K562 (cell line): ENCODE measurements around the gene SERPINE1. TPM values are rescaled to one million over a fixed set of nuclear protein-coding genes. Genes with fewer than 3 reads are reported as not detected.
A peak's percentile ranks its signal among the peaks of the same experiment; 100 is the strongest.

Experiments
- ZNF165 ChIP-seq: fragments of 250-450 bp; sonication (Bioruptor Pico); IDR thresholded peaks from 2 replicates; pipeline ENCODE4 v1.4.0; 2020; ENCODE audit warnings: borderline replicate concordance
- polyA plus RNA-seq, 8 experiments: library from polyadenylated mRNA; depleted of rRNA in 4 of 8; stranded (reverse) in 5 of 8; unstranded in 3 of 8; fragments of >200 nt; fragmentation: Nextera tagmentation in 2 of 8; fragmentation: Illumina TruSeq in 1 of 8; extraction: Ambion mirVana in 2 of 8; extraction: Trizol in 1 of 8; gene quantifications; 2 replicates each; pipeline versions ENCODE4 v1.2.1 to v1.2.3, GENCODE V29; 2011 to 2014; ENCODE audit warnings: inconsistent platforms in 1 of 8, missing spikeins in 1 of 8
- total RNA-seq, 7 experiments: library from RNA; depleted of rRNA in 6 of 7; stranded (reverse); fragments of >200 nt in 6 of 7; fragmentation: Illumina TruSeq in 2 of 7; extraction: Trizol in 2 of 7; gene quantifications; 2 replicates each; pipeline versions ENCODE4 v1.2.1 to v1.2.3, GENCODE V29; 2011 to 2021; ENCODE audit warnings: low replicate concordance in 1 of 7
- TF ChIP-seq, protein P1 (sequence below), 2 experiments: fragments of 450-650 bp in 1 of 2; sonication (generic) in 1 of 2; formaldehyde crosslinking in 1 of 2; IDR thresholded peaks; 2 replicates each; pipeline versions ENCODE4 v1.7.1 to v1.9.0; 2016 to 2022; ENCODE audit warnings: inconsistent platforms in 1 of 2, mild to moderate bottlenecking in 1 of 2, missing genetic modification reagents in 1 of 2

The SERPINE1 gene
- total and polyA plus RNA-seq, 9 of the 15 experiments (the other 6 are each of a cell fraction or from before 2014, with no cell fraction given): 0.22 to 4.8 (median 0.91) TPM

DNA sequence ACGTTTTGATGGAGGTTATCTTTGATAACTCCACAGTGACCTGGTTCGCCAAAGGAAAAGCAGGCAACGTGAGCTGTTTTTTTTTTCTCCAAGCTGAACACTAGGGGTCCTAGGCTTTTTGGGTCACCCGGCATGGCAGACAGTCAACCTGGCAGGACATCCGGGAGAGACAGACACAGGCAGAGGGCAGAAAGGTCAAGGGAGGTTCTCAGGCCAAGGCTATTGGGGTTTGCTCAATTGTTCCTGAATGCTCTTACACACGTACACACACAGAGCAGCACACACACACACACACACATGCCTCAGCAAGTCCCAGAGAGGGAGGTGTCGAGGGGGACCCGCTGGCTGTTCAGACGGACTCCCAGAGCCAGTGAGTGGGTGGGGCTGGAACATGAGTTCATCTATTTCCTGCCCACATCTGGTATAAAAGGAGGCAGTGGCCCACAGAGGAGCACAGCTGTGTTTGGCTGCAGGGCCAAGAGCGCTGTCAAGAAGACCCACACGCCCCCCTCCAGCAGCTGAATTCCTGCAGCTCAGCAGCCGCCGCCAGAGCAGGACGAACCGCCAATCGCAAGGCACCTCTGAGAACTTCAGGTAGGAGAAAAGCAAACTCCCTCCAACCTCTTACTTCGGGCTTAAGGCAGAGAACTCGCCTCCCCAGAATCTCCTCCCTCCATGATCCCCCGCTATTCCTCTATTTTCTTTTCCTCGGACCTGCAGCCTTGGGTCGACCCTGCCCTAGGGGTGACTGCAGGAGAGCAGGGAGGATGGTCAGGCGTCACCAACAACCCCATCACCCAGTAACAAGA lies at the start of gene SERPINE1 (continued):
- TF ChIP-seq, protein P1, sequence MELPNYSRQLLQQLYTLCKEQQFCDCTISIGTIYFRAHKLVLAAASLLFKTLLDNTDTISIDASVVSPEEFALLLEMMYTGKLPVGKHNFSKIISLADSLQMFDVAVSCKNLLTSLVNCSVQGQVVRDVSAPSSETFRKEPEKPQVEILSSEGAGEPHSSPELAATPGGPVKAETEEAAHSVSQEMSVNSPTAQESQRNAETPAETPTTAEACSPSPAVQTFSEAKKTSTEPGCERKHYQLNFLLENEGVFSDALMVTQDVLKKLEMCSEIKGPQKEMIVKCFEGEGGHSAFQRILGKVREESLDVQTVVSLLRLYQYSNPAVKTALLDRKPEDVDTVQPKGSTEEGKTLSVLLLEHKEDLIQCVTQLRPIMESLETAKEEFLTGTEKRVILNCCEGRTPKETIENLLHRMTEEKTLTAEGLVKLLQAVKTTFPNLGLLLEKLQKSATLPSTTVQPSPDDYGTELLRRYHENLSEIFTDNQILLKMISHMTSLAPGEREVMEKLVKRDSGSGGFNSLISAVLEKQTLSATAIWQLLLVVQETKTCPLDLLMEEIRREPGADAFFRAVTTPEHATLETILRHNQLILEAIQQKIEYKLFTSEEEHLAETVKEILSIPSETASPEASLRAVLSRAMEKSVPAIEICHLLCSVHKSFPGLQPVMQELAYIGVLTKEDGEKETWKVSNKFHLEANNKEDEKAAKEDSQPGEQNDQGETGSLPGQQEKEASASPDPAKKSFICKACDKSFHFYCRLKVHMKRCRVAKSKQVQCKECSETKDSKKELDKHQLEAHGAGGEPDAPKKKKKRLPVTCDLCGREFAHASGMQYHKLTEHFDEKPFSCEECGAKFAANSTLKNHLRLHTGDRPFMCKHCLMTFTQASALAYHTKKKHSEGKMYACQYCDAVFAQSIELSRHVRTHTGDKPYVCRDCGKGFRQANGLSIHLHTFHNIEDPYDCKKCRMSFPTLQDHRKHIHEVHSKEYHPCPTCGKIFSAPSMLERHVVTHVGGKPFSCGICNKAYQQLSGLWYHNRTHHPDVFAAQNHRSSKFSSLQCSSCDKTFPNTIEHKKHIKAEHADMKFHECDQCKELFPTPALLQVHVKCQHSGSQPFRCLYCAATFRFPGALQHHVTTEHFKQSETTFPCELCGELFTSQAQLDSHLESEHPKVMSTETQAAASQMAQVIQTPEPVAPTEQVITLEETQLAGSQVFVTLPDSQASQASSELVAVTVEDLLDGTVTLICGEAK (IDR thresholded peaks at IDR 0.05): peak; percentile 28; the same call in 1 of the 2 replicates
- TF ChIP-seq, protein P1 (CRISPR knock-in tag; IDR thresholded peaks at IDR 0.05): no peak
- TF ChIP-seq ZNF165 (CRISPR knock-in tag): no peak
